Spinal cord (tissue), 10 donors: ENCODE data around the gene SMYD3. TPM values are rescaled to one million over a fixed set of nuclear protein-coding genes. Genes with fewer than 3 reads are reported as not detected.
A peak's percentile ranks its signal among the peaks of the same experiment; 100 is the strongest.

ENCODE experiments used
- DNase-seq, 6 donors: peaks; one replicate each; pipeline versions ENCODE4 v3.0.0 to v3.0.0-alpha.2; 2013 to 2015; ENCODE audit warnings: low spot score in 6 of 6, low read depth in 4 of 6
- H3K27ac ChIP-seq: one replicate; pipeline ENCODE4 v1.5.1; 2013; ENCODE audit warnings: low read depth, low read length, control low read depth
- H3K27me3 ChIP-seq: one replicate; pipeline ENCODE4 v1.6.1; 2013; ENCODE audit warnings: low read length; ENCODE audit not compliant: control insufficient read depth, insufficient read depth
- H3K36me3 ChIP-seq: one replicate; pipeline ENCODE4 v1.6.1; 2013; ENCODE audit warnings: low read length; ENCODE audit not compliant: control insufficient read depth, insufficient read depth
- H3K4me1 ChIP-seq: one replicate; pipeline ENCODE4 v1.6.1; 2013; ENCODE audit warnings: low read length; ENCODE audit not compliant: control insufficient read depth, insufficient read depth
- H3K4me3 ChIP-seq: one replicate; pipeline ENCODE4 v1.5.1; 2013; ENCODE audit warnings: low read depth, low read length, control low read depth
- H3K9me3 ChIP-seq: one replicate; pipeline ENCODE4 v1.6.1; 2013; ENCODE audit warnings: low read length; ENCODE audit not compliant: control insufficient read depth, insufficient read depth
- WGBS: methylation state at CpG from one replicate; pipeline ENCODE4 v1.1.5; 2013; ENCODE audit warnings: missing lambda C conversion rate; ENCODE audit not compliant: insufficient coverage; 5-methylcytosine and 5-hydroxymethylcytosine counted together
- polyA plus RNA-seq, 2 donors: library from polyadenylated mRNA; unstranded; fragments of 120-200 nt; gene quantifications; one replicate each; pipeline ENCODE4 v1.2.1, GENCODE V29; 2013; ENCODE audit not compliant: insufficient read length in 2 of 2
- total RNA-seq, 2 donors: library from RNA; depleted of rRNA in 1 of 2; stranded (reverse); fragments of 120-200 nt in 1 of 2; fragments of >200 nt in 1 of 2; gene quantifications; one replicate each; pipeline versions ENCODE4 v1.2.3 to v1.2.4, GENCODE V29; 2013 to 2014
- donor health status: healthy.

SMYD3 gene
- total and polyA plus RNA-seq, 4 donors, result 37.5 to 54.4 (median 49.4) TPM

DNA sequence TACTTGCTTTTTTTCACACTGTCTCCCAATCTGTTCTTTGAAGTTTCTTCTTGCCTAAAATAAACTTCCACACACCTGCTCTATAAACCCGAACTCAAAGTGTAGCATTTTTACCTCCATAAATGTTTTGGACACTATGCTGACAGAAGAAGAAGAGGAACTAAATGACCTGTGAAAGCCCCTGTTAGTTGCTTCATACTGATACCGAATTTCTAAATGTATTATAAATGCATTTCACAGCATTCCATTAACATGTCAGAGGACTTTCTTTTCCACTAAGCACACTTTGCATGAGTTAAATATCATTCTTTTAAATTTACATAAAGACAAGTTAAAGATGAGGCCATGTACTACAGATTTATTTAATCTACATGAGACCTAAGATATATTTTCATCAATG lies 281.0 kb downstream of the SMYD3 start:
- Histone ChIP-seq H3K27ac (no peak overlapping the region), H3K4me3 (no peak overlapping the region), H3K9me3 (peaks cover under 1% of the 10 kb centered on the region), H3K36me3 (no peaks in the 10 kb centered on the region), H3K4me1 (no peaks in the 10 kb centered on the region), H3K27me3 (no peaks in the 10 kb centered on the region)
- WGBS, result no CpG with 5 or more reads among the region's 2 CpGs
- DNase-seq, result no peak

DNA sequence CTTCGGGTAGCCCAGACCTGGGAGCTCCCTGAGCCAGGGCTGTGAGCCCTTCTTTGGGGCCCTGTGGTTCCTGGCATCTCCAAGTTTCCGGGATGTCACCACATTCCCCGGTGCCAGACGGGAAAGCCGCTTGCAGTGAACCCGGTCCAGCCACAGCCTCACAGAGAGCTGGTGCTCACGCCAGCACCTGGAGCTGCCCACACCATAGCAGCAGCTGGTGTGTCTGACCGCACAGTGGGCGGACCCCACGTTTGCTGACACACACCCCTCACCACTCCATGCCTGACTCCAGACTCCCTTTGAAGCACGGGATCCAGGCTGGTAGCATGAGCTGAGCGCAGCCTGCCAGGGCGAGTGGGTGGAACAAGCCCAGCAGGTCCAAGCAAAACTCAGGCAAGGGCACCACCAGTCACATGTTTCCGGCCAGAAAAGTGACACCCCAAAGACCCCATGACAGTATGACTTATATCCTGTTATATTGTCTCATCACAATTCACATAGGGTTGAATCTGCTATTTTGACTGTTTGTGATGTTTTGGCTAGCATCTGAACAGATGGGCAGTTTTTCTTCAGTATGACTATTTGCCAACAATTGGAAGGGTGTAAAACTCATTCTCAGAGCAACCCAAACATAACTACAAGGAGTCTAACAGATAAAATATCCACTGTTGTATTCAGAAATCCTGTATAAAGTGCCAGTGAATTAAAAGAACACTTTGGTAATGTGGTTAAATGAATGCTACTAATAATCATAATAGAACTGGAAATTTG lies 285.4 kb downstream of the SMYD3 start:
- H3K27me3 ChIP-seq, result no peaks in the 10 kb centered on the region
- H3K9me3 ChIP-seq, result peaks cover 6% of the 10 kb centered on the region
- WGBS, result 83% methylated on average over 13 of the region's 14 CpGs
- DNase-seq, result peak in 1 of 6 donors; percentile 23
- no peak overlapping the region for H3K4me3 ChIP-seq
- peaks cover 3% of the 10 kb centered on the region for H3K4me1 ChIP-seq
- H3K36me3 ChIP-seq, result no peaks in the 10 kb centered on the region
- H3K27ac ChIP-seq, result no peak overlapping the region

- WGBS, result 98% methylated on average over 7 of the region's 8 CpGs
- no peak overlapping the region for H3K4me3 ChIP-seq
- H3K27ac ChIP-seq, result no peak overlapping the region
Observed at GRCh38 chr1:246220495-246221065, 286.5 kb downstream of the SMYD3 start.

DNA sequence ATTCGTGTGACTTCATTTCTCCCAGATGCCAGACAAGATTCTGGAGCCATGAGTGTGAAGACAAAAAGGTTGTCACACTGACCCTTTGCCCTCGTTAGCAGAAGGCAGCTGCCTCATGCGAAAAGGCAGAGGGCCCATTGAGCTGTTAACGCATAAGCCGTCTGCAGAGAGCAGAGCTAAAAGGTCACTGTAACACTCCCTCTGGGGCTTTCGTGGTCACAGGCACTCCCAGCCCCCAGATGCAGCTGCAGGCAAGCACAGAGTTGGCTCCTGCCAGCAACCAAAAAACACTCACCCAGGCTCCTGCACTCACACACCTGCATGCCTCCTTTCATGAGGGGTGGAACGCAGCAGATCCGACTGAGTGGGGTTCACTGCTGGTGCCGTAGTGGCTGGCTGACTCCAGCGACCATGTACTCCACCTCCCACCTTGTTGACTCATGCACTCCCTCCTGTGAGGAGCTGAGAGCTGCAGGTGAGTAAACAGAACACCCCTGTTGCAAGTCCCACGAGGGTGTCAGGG lies 287.5 kb downstream of the SMYD3 start:
- no peak overlapping the region for H3K4me3 ChIP-seq
- 68% methylated on average over 10 of the region's 11 CpGs for WGBS
- H3K4me1 ChIP-seq, result peaks cover 3% of the 10 kb centered on the region
- H3K27me3 ChIP-seq, result no peaks in the 10 kb centered on the region
- no peaks in the 10 kb centered on the region for H3K36me3 ChIP-seq
- H3K27ac ChIP-seq, result no peak overlapping the region
- DNase-seq, result no peak
- H3K9me3 ChIP-seq, result peaks cover 6% of the 10 kb centered on the region

More at GRCh38 chr1:246220495-246221065, 286.5 kb downstream of the SMYD3 start:
- peaks cover 3% of the 10 kb centered on the region for H3K4me1 ChIP-seq
- H3K36me3 ChIP-seq, result no peaks in the 10 kb centered on the region
- H3K9me3 ChIP-seq, result peaks cover 6% of the 10 kb centered on the region
- no peak for DNase-seq
- no peaks in the 10 kb centered on the region for H3K27me3 ChIP-seq

DNA sequence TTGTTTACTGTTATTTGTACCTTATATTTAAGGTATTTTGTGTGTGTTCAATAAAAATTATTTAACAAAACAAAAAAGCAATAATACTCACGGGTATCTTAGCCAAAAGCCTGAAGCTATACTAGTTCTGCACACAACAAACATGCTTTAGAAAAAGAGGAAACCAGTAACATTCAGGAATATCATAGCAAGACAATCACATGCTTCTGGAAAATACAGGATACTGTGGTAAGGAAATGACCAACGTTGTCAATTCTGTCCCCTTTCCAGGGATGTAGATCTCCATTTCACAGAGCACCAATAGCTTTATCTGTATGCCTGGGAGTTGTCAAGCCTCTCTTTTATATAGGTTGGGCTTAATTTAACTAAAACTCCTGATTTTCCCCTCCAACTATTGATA lies 288.4 kb downstream of the SMYD3 start:
- Histone ChIP-seq H3K4me3 (no peak overlapping the region), H3K27ac (no peak overlapping the region), H3K4me1 (peaks cover 3% of the 10 kb centered on the region), H3K36me3 (no peaks in the 10 kb centered on the region), H3K9me3 (peaks cover 6% of the 10 kb centered on the region), H3K27me3 (no peaks in the 10 kb centered on the region)
- DNase-seq, result no peak
- WGBS, result no CpG with 5 or more reads among the region's 2 CpGs

DNA sequence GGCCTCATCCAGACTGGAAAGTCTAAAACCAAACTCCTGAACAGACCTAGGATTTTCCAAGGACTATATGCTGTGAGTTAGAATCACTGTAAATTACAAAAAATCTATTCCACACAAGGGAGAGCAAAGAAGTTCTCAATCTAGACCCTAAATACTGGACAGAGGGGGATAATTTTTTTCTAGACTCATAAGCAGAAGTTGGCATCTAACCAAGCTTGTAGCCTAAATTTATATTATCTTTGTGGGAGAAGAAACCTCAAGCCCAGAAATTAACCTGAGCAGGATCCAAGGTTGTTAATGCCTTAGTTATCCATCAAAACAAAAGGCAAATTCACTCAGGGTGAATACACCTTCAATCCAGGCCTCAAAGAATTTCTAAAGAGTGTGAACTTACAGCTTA lies 290.2 kb downstream of the SMYD3 start:
- H3K27ac ChIP-seq, result no peak overlapping the region
- peaks cover 6% of the 10 kb centered on the region for H3K9me3 ChIP-seq
- no peaks in the 10 kb centered on the region for H3K27me3 ChIP-seq
- H3K4me3 ChIP-seq, result no peak overlapping the region
- H3K4me1 ChIP-seq, result peaks cover 3% of the 10 kb centered on the region
- no peaks in the 10 kb centered on the region for H3K36me3 ChIP-seq
- no peak for DNase-seq

- Histone ChIP-seq H3K4me3 (no peak overlapping the region), H3K27me3 (no peaks in the 10 kb centered on the region), H3K4me1 (peaks cover 6% of the 10 kb centered on the region), H3K27ac (peak overlapping the region; percentile 63), H3K9me3 (peaks cover 1% of the 10 kb centered on the region), H3K36me3 (no peaks in the 10 kb centered on the region)
- WGBS, result 68% methylated on average over 2 of the region's 4 CpGs
- DNase-seq, result peak in 1 of 6 donors; percentile 43
Observed at GRCh38 chr1:246215510-246215903, 291.6 kb downstream of the SMYD3 start.

DNA sequence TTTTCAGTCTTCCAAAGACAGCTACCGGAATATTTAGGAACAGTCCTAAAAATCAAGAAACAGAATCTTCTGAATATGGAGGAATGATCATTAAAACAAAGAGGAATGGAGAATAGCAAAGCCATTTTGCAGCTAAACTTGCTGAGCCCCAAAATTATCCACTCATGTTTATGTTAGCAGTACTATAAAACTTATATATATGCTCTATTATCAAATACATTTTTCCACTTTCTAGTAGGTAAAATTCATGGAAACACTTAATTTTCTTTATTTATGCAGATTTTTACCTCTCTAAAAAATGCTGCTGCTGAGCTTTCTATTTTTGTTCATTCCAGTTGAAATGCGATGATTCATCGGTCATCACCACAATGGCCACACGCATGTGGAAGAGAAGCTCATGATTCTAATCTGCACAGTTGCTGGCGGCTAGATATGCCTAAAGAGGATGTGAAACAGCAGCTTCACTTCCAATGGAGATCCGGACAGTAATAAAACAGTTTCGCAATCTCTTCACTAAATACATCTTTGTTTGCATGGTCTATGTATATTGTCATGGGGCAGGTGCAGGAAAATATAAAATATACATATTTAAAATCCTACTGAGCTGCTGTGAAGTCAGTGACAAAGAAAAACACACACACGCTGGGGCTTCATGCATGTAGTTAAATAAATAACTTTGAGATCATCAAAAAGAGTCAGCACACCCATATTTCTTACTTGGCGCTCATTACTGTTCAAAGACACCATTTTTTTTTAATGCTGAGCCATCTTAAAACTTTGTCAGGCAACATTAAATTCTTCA lies 292.2 kb downstream of the SMYD3 start:
- DNase-seq, result peak in 2 of 6 donors; percentile 46 to 47

GRCh38 chr1:246213947-246214346 lies 293.1 kb downstream of the SMYD3 start:
- no peak overlapping the region for H3K27ac ChIP-seq
- no peaks in the 10 kb centered on the region for H3K36me3 ChIP-seq
- DNase-seq, result no peak
- WGBS, result no CpG with 5 or more reads among the region's 1 CpG
- H3K4me3 ChIP-seq, result no peak overlapping the region
- no peaks in the 10 kb centered on the region for H3K27me3 ChIP-seq
- H3K4me1 ChIP-seq, result peaks cover 6% of the 10 kb centered on the region
- H3K9me3 ChIP-seq, result no peaks in the 10 kb centered on the region

More for the DNA sequence above, 292.2 kb downstream of the SMYD3 start:
- Histone ChIP-seq H3K27me3 (no peaks in the 10 kb centered on the region), H3K9me3 (no peaks in the 10 kb centered on the region), H3K27ac (peak overlapping the region; percentile 63), H3K36me3 (no peaks in the 10 kb centered on the region), H3K4me3 (no peak overlapping the region), H3K4me1 (peaks cover 9% of the 10 kb centered on the region)
- WGBS, result 80% methylated on average over 1 of the region's 9 CpGs
